HPDE6-E6E7 (cell line): Measurements from ENCODE around the gene HTRA1.

ENCODE experiments used
- DNase-seq: peaks from one replicate; pipeline ENCODE4 v3.0.0; 2011; ENCODE audit warnings: missing footprints; ENCODE audit errors: extremely low spot score

The HTRA1 gene

DNA sequence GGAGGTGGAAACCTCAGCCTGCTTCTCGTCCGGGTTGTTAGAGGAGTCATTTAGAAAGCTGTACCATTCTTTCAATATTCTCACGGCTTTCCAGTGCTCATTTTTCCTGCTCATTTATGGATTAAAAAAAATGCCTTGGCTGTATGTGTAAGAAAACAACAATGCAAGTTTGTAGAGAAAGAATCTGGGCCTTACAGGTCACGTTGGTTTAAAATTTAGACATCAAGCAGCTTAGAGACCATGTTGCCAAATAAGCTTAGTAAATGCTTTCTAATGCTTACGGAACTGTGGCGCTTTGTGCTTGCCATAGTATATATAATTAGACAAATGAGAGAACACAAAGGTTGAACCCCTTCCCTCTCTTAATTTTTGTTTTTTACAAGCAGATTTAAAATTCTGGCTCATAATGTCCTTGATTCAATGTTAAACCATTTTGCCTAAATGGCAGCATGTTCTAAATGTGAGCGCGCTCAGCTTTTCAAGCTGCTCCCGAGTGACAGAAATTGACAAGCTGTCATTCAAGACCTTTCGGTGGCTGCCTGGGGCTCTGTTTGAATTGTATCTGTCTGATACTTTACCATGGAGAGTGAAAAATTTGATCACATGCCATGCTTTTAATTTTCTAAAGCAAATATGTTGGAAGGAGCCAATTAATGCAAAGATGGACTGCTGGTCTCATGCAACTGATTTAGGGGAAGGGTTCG, 5.8 kb upstream of the HTRA1 start:
- DNase-seq, result no peak

DNA sequence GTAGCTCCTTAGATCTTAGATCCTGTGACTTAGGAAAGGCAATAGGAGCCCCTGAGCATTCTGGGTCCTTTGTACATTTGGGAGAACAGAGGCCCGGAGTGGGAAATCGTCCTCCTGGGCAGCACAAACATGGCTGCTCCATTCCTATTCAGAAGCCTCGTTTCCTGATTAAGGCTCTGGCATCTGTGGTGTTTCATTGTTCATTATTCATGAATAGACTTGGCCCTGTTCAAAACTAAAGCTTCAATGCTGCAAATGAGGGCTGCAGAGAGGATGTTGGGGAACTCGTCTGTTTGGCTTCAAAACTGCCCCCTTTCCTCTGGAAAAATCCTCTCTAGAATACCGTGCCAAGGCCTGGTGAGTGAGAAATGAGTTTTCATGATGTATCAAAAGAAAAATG, 3.4 kb upstream of the HTRA1 start:
- no peak for DNase-seq

GRCh38 chr10:122458693-122459092, 2.7 kb upstream of the HTRA1 start:
- DNase-seq, result no peak

- DNase-seq, result no peak
Observed at GRCh38 chr10:122459561-122460273, 1.6 kb upstream of the HTRA1 start.

DNA sequence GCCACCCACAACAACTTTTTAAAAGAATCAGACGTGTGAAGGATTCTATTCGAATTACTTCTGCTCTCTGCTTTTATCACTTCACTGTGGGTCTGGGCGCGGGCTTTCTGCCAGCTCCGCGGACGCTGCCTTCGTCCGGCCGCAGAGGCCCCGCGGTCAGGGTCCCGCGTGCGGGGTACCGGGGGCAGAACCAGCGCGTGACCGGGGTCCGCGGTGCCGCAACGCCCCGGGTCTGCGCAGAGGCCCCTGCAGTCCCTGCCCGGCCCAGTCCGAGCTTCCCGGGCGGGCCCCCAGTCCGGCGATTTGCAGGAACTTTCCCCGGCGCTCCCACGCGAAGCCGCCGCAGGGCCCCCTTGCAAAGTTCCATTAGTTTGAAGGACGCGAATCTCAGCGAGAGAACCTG, 461 bp upstream of the HTRA1 start:
- DNase-seq, result no peak

GRCh38 chr10:122461729-122462532, 578 bp downstream of the HTRA1 start:
- DNase-seq, result no peak

DNA sequence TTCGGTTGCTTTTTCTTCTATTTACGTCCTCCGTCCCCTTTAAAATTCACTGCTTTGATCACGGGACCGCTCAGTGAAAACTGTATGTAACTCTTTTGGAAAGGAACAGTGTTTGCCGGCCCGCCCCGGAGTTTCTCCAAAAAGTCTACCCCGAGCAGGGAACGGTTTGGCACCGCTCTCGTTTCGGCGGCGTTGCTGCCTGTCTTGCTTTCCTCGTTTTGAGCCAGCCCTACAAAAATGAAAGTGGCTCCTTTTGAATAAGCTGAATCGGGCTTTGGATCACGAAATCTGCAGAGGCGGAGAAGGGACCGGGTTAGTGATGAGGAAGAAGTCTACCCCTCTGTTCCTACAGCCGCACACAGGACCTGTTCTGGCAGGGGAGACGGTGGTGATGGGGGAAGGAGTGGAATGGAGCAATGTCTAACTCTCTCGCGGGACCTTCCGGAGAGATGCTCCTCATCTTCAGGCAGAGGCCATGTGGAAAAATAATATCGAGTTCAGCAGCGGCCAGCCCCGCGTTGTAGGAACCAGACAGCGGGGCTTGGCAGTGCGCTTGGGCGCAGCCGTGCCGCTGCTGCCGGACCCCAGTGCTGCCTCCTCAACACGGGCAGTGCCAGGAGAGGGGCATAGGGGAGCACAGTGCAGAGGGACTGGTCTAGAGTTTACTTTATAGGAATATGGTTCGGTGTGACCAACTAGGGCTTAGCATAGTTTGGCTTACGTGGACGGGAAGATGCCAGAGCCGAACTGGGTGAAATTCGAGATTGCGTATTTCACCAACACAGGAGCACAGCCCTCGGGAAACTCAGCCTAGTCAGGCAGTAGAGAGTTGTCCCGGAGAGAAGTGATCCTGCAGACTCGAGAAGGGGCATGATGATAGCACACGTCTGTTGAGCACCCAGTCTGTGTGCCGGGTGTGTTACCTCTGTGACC, 1.4 kb downstream of the HTRA1 start:
- DNase-seq, result no peak

DNA sequence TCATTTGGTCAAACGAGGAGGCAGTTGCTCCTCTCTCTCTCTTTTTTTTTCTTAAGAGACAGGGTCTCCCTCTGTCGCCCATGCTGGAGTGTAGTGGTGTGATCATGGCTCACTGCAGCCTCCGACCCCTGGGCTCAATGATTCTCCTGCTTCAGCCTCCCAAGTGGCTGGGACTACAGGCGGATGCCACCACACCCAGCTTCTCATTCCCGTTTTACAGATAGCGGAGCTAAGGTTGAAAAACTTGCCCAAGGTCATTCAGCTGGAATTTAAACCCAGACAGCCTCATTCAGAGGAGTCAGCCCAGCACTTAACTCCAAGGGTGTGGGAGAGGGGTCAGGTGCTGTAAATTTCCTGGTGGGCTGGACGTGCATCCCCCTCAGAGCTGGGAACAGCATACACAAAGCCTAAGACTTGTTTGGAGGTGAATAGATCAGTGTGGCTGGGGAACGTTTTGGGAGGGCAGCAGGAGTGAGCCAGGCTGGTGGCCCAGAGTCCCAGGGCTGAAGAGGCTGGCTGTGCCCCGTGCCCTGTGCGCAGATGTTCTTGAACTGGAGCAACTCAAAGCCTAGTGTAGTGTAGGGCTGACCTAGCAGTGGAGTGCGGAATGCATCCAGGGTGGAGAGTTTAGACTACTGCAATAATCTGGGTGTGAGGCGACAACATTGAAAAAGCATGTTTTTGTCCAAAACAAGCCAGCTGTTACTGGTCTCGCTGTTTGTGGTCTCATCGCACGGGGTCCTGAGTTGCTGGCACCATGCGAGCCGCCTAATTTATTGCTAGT, 2.3 kb downstream of the HTRA1 start:
- DNase-seq, result no peak

- no peak for DNase-seq
Observed at GRCh38 chr10:122464250-122464510, 2.8 kb downstream of the HTRA1 start.

- no peak for DNase-seq
Observed at GRCh38 chr10:122464586-122464985, 3.2 kb downstream of the HTRA1 start.

- no peak for DNase-seq
Observed at GRCh38 chr10:122465401-122466040, 4.2 kb downstream of the HTRA1 start.

- DNase-seq, result no peak
Observed at GRCh38 chr10:122466951-122467381, 5.6 kb downstream of the HTRA1 start.

GRCh38 chr10:122467701-122468100, 6.3 kb downstream of the HTRA1 start:
- no peak for DNase-seq

- DNase-seq, result no peak
Observed at GRCh38 chr10:122468307-122468925, 7.1 kb downstream of the HTRA1 start.

DNA sequence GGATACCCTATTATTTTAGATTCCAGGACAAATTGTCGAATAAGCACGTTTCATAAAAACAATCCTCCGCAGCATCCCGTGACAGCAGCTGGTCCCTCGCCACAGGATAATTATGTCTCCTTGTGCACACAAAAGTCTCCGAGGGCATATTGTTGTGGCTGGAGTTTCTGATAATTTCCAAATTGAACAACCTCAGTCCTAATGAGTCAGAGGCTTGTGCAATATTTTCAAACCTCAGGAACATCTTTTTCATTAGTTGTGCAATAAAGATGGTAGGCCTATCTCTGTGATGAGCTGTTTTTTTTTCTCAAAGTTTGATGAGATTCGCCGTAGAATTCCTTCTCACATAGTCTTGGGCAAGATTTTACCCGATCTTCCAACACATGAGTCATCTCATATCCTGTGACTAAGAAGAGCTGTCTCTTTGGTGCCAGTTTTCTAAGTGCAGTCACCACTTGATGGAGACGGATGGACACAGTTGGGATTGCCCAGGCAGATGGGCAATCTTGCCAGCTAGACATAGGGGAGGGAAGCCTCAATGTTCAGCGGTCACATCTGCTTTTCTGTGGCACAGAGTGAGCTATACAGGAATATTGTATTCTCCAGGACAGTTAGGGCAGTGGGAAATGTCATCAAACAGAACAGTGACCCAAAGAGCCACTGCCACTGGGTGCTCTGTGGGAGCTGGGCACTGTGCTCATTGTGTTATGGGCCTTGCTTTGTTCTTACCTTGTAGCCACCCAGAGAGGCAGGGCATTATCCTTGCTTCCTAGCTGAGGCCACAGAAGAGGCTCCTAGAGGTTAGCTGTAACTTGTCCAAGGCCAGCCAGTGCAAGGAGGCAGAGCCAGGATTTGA, 7.8 kb downstream of the HTRA1 start:
- peak; percentile 78 for DNase-seq

GRCh38 chr10:122469848-122470247, 8.5 kb downstream of the HTRA1 start:
- DNase-seq, result no peak

- DNase-seq, result no peak
Observed at GRCh38 chr10:122471531-122472177, 10.3 kb downstream of the HTRA1 start.

- DNase-seq, result no peak
Observed at GRCh38 chr10:122473116-122473515, 11.8 kb downstream of the HTRA1 start.
